K562 (cell line): Measurements from ENCODE around the gene UFC1. TPM values are rescaled to one million over a fixed set of nuclear protein-coding genes. Genes with fewer than 3 reads are reported as not detected.

Source experiments
- CEBPG ChIP-seq, 3 experiments: fragments of 200-800 bp in 1 of 3; sonication (Bioruptor generic) in 1 of 3; sonication (generic) in 1 of 3; formaldehyde crosslinking in 1 of 3; IDR thresholded peaks in 2 of 3; conservative IDR thresholded peaks in 1 of 3; 2 replicates each; pipeline versions ENCODE4 v1.6.1 to v1.8.0; 2016 to 2022; ENCODE audit warnings: missing compliant biosample characterization in 2 of 3, missing genetic modification characterization in 2 of 3, mild to moderate bottlenecking in 1 of 3, missing genetic modification reagents in 1 of 3
- CGGBP1 ChIP-seq: fragments of 250-450 bp; sonication (Bioruptor Pico); IDR thresholded peaks from 2 replicates; pipeline ENCODE4 v1.9.0; 2021; ENCODE audit warnings: mild to moderate bottlenecking
- FOXP1 ChIP-seq: sonication (generic); formaldehyde crosslinking; IDR thresholded peaks from 2 replicates; pipeline ENCODE4 v1.8.0; 2022; ENCODE audit warnings: mild to moderate bottlenecking, missing genetic modification reagents
- GMEB1 ChIP-seq: fragments of 250-450 bp; sonication (Bioruptor Pico); IDR thresholded peaks from 2 replicates; pipeline ENCODE4 v1.4.0; 2020; ENCODE audit warnings: mild to moderate bottlenecking
- JUNB ChIP-seq: fragments of 450-650 bp; formaldehyde crosslinking; conservative IDR thresholded peaks from 2 replicates; pipeline ENCODE4 v1.4.0; 2020; ENCODE audit warnings: mild to moderate bottlenecking
- LCOR ChIP-seq: sonication (generic); formaldehyde crosslinking; IDR thresholded peaks from 2 replicates; pipeline ENCODE4 v1.8.0; 2022; ENCODE audit warnings: mild to moderate bottlenecking, missing genetic modification reagents
- MTA2 ChIP-seq: fragments of 450-650 bp; IDR thresholded peaks from 2 replicates; pipeline ENCODE4 v1.6.1; 2016; ENCODE audit warnings: low read depth
- NR2F6 ChIP-seq: fragments of 450-650 bp; formaldehyde crosslinking; IDR thresholded peaks from 2 replicates; pipeline ENCODE4 v1.4.0; 2020; ENCODE audit warnings: mild to moderate bottlenecking
- RBM15 ChIP-seq: fragments of 200-400 bp; formaldehyde crosslinking; IDR thresholded peaks from 2 replicates; pipeline ENCODE4 v1.6.1; 2018; ENCODE audit warnings: mild to moderate bottlenecking, low read length, moderate library complexity; ENCODE audit not compliant: insufficient read depth
- TAF1 ChIP-seq: IDR thresholded peaks from 2 replicates; pipeline ENCODE4 v1.6.1; 2011; ENCODE audit warnings: mild to moderate bottlenecking, low read length, moderate library complexity; ENCODE audit not compliant: insufficient read depth, control insufficient read depth, severe bottlenecking; ENCODE audit errors: extremely low read depth
- ZBTB1 ChIP-seq: sonication (generic); formaldehyde crosslinking; IDR thresholded peaks from 2 replicates; pipeline ENCODE4 v1.8.1; 2023; ENCODE audit warnings: missing genetic modification reagents, low read depth, mild to moderate bottlenecking, borderline replicate concordance
- ZBTB17 ChIP-seq: fragments of 450-650 bp; formaldehyde crosslinking; IDR thresholded peaks from 2 replicates; pipeline ENCODE4 v1.4.0; 2020; ENCODE audit warnings: mild to moderate bottlenecking
- ZNF586 ChIP-seq: fragments of 450-650 bp; formaldehyde crosslinking; conservative IDR thresholded peaks from 2 replicates; pipeline ENCODE4 v1.4.0; 2020; ENCODE audit warnings: mild to moderate bottlenecking, moderate library complexity
- polyA plus RNA-seq, 8 experiments: library from polyadenylated mRNA; depleted of rRNA in 4 of 8; stranded (reverse) in 5 of 8; unstranded in 3 of 8; fragments of >200 nt; fragmentation: Nextera tagmentation in 2 of 8; fragmentation: Illumina TruSeq in 1 of 8; extraction: Ambion mirVana in 2 of 8; extraction: Trizol in 1 of 8; gene quantifications; 2 replicates each; pipeline versions ENCODE4 v1.2.1 to v1.2.3, GENCODE V29; 2011 to 2014; ENCODE audit warnings: inconsistent platforms in 1 of 8, missing spikeins in 1 of 8
- total RNA-seq, 7 experiments: library from RNA; depleted of rRNA in 6 of 7; stranded (reverse); fragments of >200 nt in 6 of 7; fragmentation: Illumina TruSeq in 2 of 7; extraction: Trizol in 2 of 7; gene quantifications; 2 replicates each; pipeline versions ENCODE4 v1.2.1 to v1.2.3, GENCODE V29; 2011 to 2021; ENCODE audit warnings: low replicate concordance in 1 of 7
- TF ChIP-seq, protein P1 (sequence below): fragments of 450-650 bp; IDR thresholded peaks from 2 replicates; pipeline ENCODE4 v1.6.1; 2017; ENCODE audit warnings: antibody characterized with exemption, mild to moderate bottlenecking
- TF ChIP-seq, protein P2 (sequence below): sonication (generic); formaldehyde crosslinking; IDR thresholded peaks from 2 replicates; pipeline ENCODE4 v1.8.0; 2023; ENCODE audit warnings: mild to moderate bottlenecking, missing genetic modification reagents

UFC1 gene
- total and polyA plus RNA-seq, 9 of the 15 experiments (the other 6 are each of a cell fraction or from before 2014, with no cell fraction given) = 92.8 to 220 (median 161) TPM

DNA sequence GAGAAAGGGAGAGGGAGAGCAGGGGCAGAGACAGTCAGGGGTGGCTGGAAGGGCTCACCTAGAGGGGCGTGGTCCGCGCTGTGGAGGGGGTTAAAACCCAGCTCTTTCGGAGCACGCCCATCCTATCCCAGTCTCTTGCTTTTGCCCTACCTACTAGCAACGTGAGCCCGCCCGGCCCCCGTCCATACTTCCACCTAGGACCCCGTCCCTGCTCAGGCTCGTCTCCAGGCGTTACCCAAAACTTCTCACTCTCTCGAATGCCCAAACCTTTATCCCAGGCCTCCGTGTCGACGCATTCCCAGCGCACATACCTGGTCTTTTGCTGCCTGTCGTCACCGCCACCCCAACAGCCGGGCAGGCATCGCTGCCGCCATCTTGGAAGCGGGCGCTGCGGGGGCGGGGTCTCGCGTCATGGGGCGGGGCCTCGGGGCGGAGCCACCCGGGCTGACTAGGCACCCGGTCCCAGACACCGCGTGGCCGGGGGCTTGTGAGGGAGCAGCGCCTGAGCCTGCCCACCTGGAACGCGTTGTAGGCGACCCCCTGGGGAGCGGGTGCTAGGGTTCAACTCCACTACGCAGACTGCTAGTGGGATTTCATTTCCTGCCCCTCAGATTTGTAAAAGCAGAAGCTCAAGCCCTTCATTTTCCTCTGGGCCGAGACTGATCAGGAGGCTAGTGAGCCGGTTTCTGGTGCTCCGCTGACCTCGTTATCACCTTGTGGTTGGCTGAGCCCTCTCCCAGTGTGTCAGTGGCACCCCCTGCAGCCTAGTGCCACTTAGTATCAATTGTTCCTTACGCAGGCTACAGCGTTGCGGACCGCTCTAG, 23.5 kb downstream of the UFC1 start, which contains the start of gene B4GALT3 (continued):
- TF ChIP-seq CGGBP1 (CRISPR knock-in tag) (no peak), ZBTB1 (CRISPR knock-in tag) (peak; percentile 48; the same call in 1 of the 2 replicates), NR2F6 (CRISPR knock-in tag) (0 out of 2 replicates have a peak, but pooled peaks have one; percentile 9), FOXP1 (CRISPR knock-in tag) (peak; percentile 16; the same call in 1 of the 2 replicates), RBM15 (no peak), LCOR (CRISPR knock-in tag) (peak; percentile 69; the same call in 1 of the 2 replicates), JUNB (CRISPR knock-in tag) (no peak), ZBTB17 (CRISPR knock-in tag) (0 out of 2 replicates have a peak, but pooled peaks have one; percentile 54), MTA2 (no peak), GMEB1 (CRISPR knock-in tag) (no peak), CEBPG (CRISPR knock-in tag; IDR thresholded peaks at IDR 0.05) (no peak), CEBPG (tag; conservative IDR thresholded peaks at IDR 0.05 in 1 of 2, IDR thresholded peaks at IDR 0.05 in 1 of 2) (no peak), ZNF586 (CRISPR knock-in tag) (no peak), TAF1 (peak; percentile 79)
- TF ChIP-seq, protein P1, sequence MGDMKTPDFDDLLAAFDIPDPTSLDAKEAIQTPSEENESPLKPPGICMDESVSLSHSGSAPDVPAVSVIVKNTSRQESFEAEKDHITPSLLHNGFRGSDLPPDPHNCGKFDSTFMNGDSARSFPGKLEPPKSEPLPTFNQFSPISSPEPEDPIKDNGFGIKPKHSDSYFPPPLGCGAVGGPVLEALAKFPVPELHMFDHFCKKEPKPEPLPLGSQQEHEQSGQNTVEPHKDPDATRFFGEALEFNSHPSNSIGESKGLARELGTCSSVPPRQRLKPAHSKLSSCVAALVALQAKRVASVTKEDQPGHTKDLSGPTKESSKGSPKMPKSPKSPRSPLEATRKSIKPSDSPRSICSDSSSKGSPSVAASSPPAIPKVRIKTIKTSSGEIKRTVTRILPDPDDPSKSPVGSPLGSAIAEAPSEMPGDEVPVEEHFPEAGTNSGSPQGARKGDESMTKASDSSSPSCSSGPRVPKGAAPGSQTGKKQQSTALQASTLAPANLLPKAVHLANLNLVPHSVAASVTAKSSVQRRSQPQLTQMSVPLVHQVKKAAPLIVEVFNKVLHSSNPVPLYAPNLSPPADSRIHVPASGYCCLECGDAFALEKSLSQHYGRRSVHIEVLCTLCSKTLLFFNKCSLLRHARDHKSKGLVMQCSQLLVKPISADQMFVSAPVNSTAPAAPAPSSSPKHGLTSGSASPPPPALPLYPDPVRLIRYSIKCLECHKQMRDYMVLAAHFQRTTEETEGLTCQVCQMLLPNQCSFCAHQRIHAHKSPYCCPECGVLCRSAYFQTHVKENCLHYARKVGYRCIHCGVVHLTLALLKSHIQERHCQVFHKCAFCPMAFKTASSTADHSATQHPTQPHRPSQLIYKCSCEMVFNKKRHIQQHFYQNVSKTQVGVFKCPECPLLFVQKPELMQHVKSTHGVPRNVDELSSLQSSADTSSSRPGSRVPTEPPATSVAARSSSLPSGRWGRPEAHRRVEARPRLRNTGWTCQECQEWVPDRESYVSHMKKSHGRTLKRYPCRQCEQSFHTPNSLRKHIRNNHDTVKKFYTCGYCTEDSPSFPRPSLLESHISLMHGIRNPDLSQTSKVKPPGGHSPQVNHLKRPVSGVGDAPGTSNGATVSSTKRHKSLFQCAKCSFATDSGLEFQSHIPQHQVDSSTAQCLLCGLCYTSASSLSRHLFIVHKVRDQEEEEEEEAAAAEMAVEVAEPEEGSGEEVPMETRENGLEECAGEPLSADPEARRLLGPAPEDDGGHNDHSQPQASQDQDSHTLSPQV = peak; percentile 91
- TF ChIP-seq, protein P2, sequence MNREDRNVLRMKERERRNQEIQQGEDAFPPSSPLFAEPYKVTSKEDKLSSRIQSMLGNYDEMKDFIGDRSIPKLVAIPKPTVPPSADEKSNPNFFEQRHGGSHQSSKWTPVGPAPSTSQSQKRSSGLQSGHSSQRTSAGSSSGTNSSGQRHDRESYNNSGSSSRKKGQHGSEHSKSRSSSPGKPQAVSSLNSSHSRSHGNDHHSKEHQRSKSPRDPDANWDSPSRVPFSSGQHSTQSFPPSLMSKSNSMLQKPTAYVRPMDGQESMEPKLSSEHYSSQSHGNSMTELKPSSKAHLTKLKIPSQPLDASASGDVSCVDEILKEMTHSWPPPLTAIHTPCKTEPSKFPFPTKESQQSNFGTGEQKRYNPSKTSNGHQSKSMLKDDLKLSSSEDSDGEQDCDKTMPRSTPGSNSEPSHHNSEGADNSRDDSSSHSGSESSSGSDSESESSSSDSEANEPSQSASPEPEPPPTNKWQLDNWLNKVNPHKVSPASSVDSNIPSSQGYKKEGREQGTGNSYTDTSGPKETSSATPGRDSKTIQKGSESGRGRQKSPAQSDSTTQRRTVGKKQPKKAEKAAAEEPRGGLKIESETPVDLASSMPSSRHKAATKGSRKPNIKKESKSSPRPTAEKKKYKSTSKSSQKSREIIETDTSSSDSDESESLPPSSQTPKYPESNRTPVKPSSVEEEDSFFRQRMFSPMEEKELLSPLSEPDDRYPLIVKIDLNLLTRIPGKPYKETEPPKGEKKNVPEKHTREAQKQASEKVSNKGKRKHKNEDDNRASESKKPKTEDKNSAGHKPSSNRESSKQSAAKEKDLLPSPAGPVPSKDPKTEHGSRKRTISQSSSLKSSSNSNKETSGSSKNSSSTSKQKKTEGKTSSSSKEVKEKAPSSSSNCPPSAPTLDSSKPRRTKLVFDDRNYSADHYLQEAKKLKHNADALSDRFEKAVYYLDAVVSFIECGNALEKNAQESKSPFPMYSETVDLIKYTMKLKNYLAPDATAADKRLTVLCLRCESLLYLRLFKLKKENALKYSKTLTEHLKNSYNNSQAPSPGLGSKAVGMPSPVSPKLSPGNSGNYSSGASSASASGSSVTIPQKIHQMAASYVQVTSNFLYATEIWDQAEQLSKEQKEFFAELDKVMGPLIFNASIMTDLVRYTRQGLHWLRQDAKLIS (CRISPR knock-in tag) = peak; percentile 63
